Parathyroid adenoma (tissue), 2 donors: ENCODE measurements around the gene PPIP5K2.

Source experiments
- H2AFZ ChIP-seq: fragments of 300-600 bp; sonication (generic); one replicate; pipeline ENCODE4 v1.7.0; 2017; ENCODE audit warnings: antibody characterized with exemption, mild to moderate bottlenecking
- H3K27ac ChIP-seq: fragments of 300-600 bp; sonication (generic); one replicate; pipeline ENCODE4 v1.7.0; 2017
- H3K27me3 ChIP-seq: fragments of 300-600 bp; sonication (generic); one replicate; pipeline ENCODE4 v1.7.0; 2017; ENCODE audit warnings: low read length; ENCODE audit not compliant: control insufficient read depth, insufficient read depth
- H3K36me3 ChIP-seq: fragments of 300-600 bp; sonication (generic); one replicate; pipeline ENCODE4 v1.7.0; 2017; ENCODE audit warnings: low read length; ENCODE audit not compliant: control insufficient read depth, insufficient read depth
- H3K4me1 ChIP-seq: fragments of 300-600 bp; sonication (generic); one replicate; pipeline ENCODE4 v1.7.0; 2017; ENCODE audit warnings: control low read depth
- H3K4me2 ChIP-seq: fragments of 300-600 bp; sonication (generic); one replicate; pipeline ENCODE4 v1.7.0; 2017; ENCODE audit warnings: low read length
- H3K4me3 ChIP-seq: fragments of 300-600 bp; sonication (generic); one replicate; pipeline ENCODE4 v1.7.0; 2017; ENCODE audit warnings: low read depth, low read length
- H3K79me2 ChIP-seq: fragments of 300-600 bp; sonication (generic); one replicate; pipeline ENCODE4 v1.7.0; 2017; ENCODE audit warnings: control low read depth
- H3K9ac ChIP-seq: fragments of 300-600 bp; sonication (generic); one replicate; pipeline ENCODE4 v1.7.0; 2017; ENCODE audit warnings: mild to moderate bottlenecking
- H3K9me3 ChIP-seq: fragments of 300-600 bp; sonication (generic); one replicate; pipeline ENCODE4 v1.7.0; 2017; ENCODE audit warnings: low read length; ENCODE audit not compliant: control insufficient read depth
- CTCF ChIP-seq: fragments of 300-600 bp; sonication (generic); IDR thresholded peaks from one replicate; pipeline ENCODE4 v1.7.0; 2017; ENCODE audit warnings: antibody characterized with exemption, mild to moderate bottlenecking
- donor health status: primary hyperparathyroidism.

The PPIP5K2 gene

GRCh38 chr5:103237778-103238177, 117.7 kb downstream of the PPIP5K2 start:
- H3K36me3 ChIP-seq: no peaks in the 10 kb centered on the region
- no peaks in the 10 kb centered on the region for H3K4me1 ChIP-seq
- no peak overlapping the region for H3K9ac ChIP-seq
- no peaks in the 10 kb centered on the region for H3K27me3 ChIP-seq
- no peak overlapping the region for H3K4me2 ChIP-seq
- no peaks in the 10 kb centered on the region for H3K9me3 ChIP-seq
- no peak overlapping the region for H3K4me3 ChIP-seq
- no peaks in the 10 kb centered on the region for H3K79me2 ChIP-seq
- no peak overlapping the region for H3K27ac ChIP-seq
- H2AFZ ChIP-seq: no peak overlapping the region
- TF ChIP-seq CTCF: no peak

GRCh38 chr5:103243665-103244064, 123.6 kb downstream of the PPIP5K2 start:
- Histone ChIP-seq H3K36me3 (no peaks in the 10 kb centered on the region), H3K9me3 (no peaks in the 10 kb centered on the region), H3K4me2 (no peak overlapping the region), H3K27ac (no peak overlapping the region), H3K9ac (no peak overlapping the region), H3K4me1 (no peaks in the 10 kb centered on the region), H2AFZ (no peak overlapping the region), H3K79me2 (no peaks in the 10 kb centered on the region), H3K4me3 (no peak overlapping the region), H3K27me3 (no peaks in the 10 kb centered on the region)
- no peak for TF ChIP-seq CTCF

GRCh38 chr5:103244398-103244797, 124.3 kb downstream of the PPIP5K2 start:
- no peak overlapping the region for H3K4me3 ChIP-seq
- H3K9ac ChIP-seq: no peak overlapping the region
- H2AFZ ChIP-seq: no peak overlapping the region
- H3K4me1 ChIP-seq: no peaks in the 10 kb centered on the region
- H3K79me2 ChIP-seq: no peaks in the 10 kb centered on the region
- H3K27me3 ChIP-seq: no peaks in the 10 kb centered on the region
- H3K4me2 ChIP-seq: no peak overlapping the region
- H3K9me3 ChIP-seq: no peaks in the 10 kb centered on the region
- no peak for TF ChIP-seq CTCF
- no peaks in the 10 kb centered on the region for H3K36me3 ChIP-seq
- H3K27ac ChIP-seq: no peak overlapping the region

GRCh38 chr5:103245761-103246160, 125.7 kb downstream of the PPIP5K2 start:
- no peak for TF ChIP-seq CTCF
- Histone ChIP-seq H3K9me3 (no peaks in the 10 kb centered on the region), H3K27me3 (no peaks in the 10 kb centered on the region), H3K79me2 (no peaks in the 10 kb centered on the region), H3K9ac (no peak overlapping the region), H3K4me2 (no peak overlapping the region), H3K4me3 (no peak overlapping the region), H3K27ac (no peak overlapping the region), H3K4me1 (no peaks in the 10 kb centered on the region), H2AFZ (no peak overlapping the region), H3K36me3 (no peaks in the 10 kb centered on the region)

GRCh38 chr5:103247118-103247517, 127.0 kb downstream of the PPIP5K2 start:
- Histone ChIP-seq H3K9me3 (no peaks in the 10 kb centered on the region), H3K4me3 (no peak overlapping the region), H3K4me1 (no peaks in the 10 kb centered on the region), H3K79me2 (no peaks in the 10 kb centered on the region), H3K4me2 (no peak overlapping the region), H3K27ac (no peak overlapping the region), H3K36me3 (no peaks in the 10 kb centered on the region), H2AFZ (no peak overlapping the region), H3K27me3 (no peaks in the 10 kb centered on the region), H3K9ac (no peak overlapping the region)
- no peak for TF ChIP-seq CTCF
